ENCODE data around the gene FGD6. TPM values are rescaled to one million over a fixed set of nuclear protein-coding genes. Genes with fewer than 3 reads are reported as not detected.

FGD6 gene
- total RNA-seq, 1 donor from 2014 or later: 3.7 TPM

DNA sequence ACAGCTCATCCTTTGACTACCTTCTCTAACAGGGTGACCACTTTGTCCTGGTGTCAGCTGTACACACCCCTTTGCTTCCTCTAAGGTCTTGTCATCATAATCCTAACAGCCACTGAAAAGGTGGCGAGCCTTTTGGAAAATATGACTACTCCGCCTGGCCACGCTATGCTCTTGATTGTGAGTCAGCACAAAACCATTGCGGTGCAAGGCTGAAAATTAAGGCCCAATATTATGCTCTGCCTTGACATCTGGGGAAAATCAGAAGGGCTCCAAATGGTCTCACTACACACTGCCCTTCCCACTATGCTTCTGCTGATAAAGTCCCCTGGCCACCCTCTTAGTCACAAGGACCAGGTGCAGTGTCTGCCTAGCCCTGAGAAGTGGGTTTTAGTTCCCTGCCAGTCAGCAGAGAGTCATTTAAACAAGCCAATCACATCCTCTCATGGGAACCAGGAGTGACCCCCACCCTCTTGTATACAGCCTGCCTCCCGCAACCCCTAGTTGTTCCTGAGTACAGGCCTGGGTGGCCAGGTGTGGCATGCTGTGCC, 34.3 kb downstream of the FGD6 start:
- no peaks in the 10 kb centered on the region for H3K27me3 Mint-ChIP-seq
- ChIA-PET POLR2A (no interaction called here), CTCF (no interaction called here)
- intact Hi-C loops (cut with micrococcal nuclease): no loop called here
- H3K4me1 Mint-ChIP-seq: peaks cover 8% of the 10 kb centered on the region
- no peak for DNase-seq
- TF ChIP-seq CTCF (IDR thresholded peaks at IDR 0.05): no peak
- peak; percentile 31 for ATAC-seq (ENCODE audit: low read depth)
- H3K27ac Mint-ChIP-seq: no peak overlapping the region
- H3K4me3 Mint-ChIP-seq: no peak overlapping the region
- no peaks in the 10 kb centered on the region for H3K36me3 Mint-ChIP-seq (ENCODE audit: low read depth)
- H3K9me3 Mint-ChIP-seq: no peaks in the 10 kb centered on the region

DNA sequence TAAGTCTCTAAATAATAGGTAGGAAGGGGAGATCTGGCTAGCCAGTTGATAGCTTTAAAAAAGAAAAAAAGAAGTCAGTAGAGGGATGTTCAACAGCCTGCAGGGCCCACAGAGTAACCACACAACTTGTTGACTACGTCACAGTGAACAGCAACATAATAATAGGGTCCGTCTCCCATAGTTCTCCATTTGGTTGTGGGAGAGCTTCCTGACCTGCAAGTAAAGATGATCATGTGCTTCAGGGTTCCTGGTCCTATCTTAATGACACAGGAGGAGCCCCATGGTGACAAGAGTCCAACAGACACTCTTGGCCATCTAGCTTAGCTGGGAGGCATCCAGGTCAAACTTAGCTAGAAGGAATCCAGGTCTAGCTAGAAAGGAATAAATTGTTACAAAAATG, 36.2 kb downstream of the FGD6 start:
- no peaks in the 10 kb centered on the region for H3K9me3 Mint-ChIP-seq
- ATAC-seq (ENCODE audit: low read depth) (no peak), DNase-seq (no peak)
- no peaks in the 10 kb centered on the region for H3K36me3 Mint-ChIP-seq (ENCODE audit: low read depth)
- intact Hi-C loops (cut with micrococcal nuclease): no loop called here
- no peaks in the 10 kb centered on the region for H3K27me3 Mint-ChIP-seq
- TF ChIP-seq CTCF (IDR thresholded peaks at IDR 0.05): no peak
- H3K27ac Mint-ChIP-seq: no peak overlapping the region
- CTCF ChIA-PET: interaction anchor here (0.6 kb wide), 1 partner anchor 736 kb away, joined by 3 read pairs; no protein-coding TSS in a partner anchor
- POLR2A ChIA-PET: no interaction called here
- peaks cover 4% of the 10 kb centered on the region for H3K4me1 Mint-ChIP-seq
- H3K4me3 Mint-ChIP-seq: no peak overlapping the region

DNA sequence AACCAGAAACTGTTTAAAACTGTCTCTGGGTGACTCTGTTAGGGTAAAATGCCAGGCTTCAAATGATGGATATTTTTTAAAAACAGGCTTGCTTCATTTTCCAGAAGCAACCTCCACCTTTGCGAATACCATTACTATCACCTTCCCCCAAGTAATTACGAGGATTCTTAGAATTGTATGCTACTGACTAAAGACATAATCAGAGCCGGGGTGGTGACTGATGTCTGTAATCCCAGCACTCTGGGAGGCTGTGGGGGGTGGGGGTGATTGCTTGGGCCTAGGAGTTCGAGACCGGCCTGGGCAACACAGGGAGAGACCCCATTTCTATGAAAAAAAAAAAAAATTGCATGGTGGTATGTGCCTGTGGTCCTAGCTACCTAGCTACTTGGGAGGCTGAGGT, 38.3 kb downstream of the FGD6 start:
- H3K4me3 Mint-ChIP-seq: no peak overlapping the region

DNA sequence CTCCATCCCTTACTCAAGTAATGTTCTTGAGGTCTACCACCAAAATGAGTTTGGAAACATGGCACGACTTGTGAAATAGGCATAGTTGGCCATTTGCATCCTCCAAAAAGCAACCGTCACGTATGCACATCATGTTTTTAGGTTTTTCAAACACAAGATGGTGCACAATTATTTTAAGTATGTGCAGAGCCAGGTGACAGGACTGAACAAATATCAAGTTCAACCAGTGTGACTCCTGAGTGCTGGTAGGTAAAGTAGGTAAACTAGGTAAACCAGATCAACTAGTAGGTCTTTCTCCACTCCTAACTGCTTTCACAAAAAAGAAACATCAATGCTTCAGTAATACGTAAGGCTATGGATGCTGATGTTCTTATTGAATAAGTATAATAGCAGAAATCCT, 39.1 kb downstream of the FGD6 start:
- H3K4me3 Mint-ChIP-seq: no peak overlapping the region
- no peak for DNase-seq
- POLR2A ChIA-PET: no interaction called here
- no peak for ATAC-seq (ENCODE audit: low read depth)
- H3K9me3 Mint-ChIP-seq: no peaks in the 10 kb centered on the region
- no peaks in the 10 kb centered on the region for H3K36me3 Mint-ChIP-seq (ENCODE audit: low read depth)
- no peak for TF ChIP-seq CTCF (IDR thresholded peaks at IDR 0.05)
- H3K27ac Mint-ChIP-seq: no peak overlapping the region
- H3K4me1 Mint-ChIP-seq: peaks cover 3% of the 10 kb centered on the region
- CTCF ChIA-PET: no interaction called here
- no peaks in the 10 kb centered on the region for H3K27me3 Mint-ChIP-seq
- intact Hi-C loops (cut with micrococcal nuclease): no loop called here

More for the DNA sequence above, 38.3 kb downstream of the FGD6 start:
- Mint-ChIP-seq H3K4me1 (peaks cover 3% of the 10 kb centered on the region), H3K36me3 (ENCODE audit: low read depth) (no peaks in the 10 kb centered on the region), H3K27ac (no peak overlapping the region), H3K9me3 (no peaks in the 10 kb centered on the region), H3K27me3 (no peaks in the 10 kb centered on the region)
- no peak for DNase-seq
- ChIA-PET POLR2A (no interaction called here), CTCF (no interaction called here)
- ATAC-seq (ENCODE audit: low read depth): no peak
- intact Hi-C loops (cut with micrococcal nuclease): no loop called here
- no peak for TF ChIP-seq CTCF (IDR thresholded peaks at IDR 0.05)

- ChIA-PET CTCF (no interaction called here), POLR2A (no interaction called here)
- no peaks in the 10 kb centered on the region for H3K27me3 Mint-ChIP-seq
- no peak for TF ChIP-seq CTCF (IDR thresholded peaks at IDR 0.05)
- DNase-seq (no peak), ATAC-seq (ENCODE audit: low read depth) (no peak)
- no peaks in the 10 kb centered on the region for H3K9me3 Mint-ChIP-seq
- intact Hi-C loops (cut with micrococcal nuclease): no loop called here
- H3K36me3 Mint-ChIP-seq (ENCODE audit: low read depth): no peaks in the 10 kb centered on the region
- no peak overlapping the region for H3K27ac Mint-ChIP-seq
- no peaks in the 10 kb centered on the region for H3K4me1 Mint-ChIP-seq
- no peak overlapping the region for H3K4me3 Mint-ChIP-seq
Observed at GRCh38 chr12:95177201-95177768, 40.0 kb downstream of the FGD6 start.

Data from activated B cell treated with CpG ODN at 0.5 μM for 24 hours (primary cell).